HTERT RPE-1 (cell line): ENCODE measurements around the gene IGF1R.

Experiments
- in situ Hi-C: fragments of 300-500 bp; cut with MboI; formaldehyde crosslinking; loops from 4 replicates; pipeline ENCODE4 v1.14.3; 2020; ENCODE audit warnings: low sequenced_read_pairs

Gene IGF1R

DNA sequence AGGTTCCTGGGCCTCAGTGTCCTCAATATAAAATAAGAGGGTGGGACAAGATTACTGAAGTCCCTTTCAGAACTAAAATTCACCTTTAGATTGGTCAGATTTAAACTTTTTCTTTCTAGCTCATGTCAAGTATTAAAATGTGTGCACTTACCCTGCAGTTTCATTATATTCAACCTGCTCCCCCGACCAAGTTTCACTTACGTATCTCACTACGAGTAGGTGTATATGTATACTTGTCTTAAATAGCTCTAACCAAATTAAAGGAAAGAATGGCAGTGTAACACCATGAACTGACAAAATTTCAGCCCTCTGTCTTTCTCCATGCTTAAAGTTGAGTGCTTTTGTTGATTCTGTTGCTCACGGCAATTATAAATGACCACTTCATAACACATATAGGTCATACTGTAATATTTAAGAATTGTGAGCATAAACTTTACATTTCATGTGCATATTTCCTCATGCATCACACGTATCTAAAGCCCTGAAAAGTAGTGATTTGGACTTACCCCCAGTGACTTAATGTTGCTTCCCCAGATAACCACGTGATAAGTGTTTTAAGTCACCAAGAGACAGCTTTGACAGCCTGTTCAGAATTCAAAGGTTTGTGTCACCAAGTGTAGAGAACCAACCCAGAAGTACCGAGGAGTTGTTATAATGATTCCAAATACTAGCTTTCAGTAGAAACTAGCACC is 289.2 kb downstream of the IGF1R start:
- in situ Hi-C loops, result no loop called here

DNA sequence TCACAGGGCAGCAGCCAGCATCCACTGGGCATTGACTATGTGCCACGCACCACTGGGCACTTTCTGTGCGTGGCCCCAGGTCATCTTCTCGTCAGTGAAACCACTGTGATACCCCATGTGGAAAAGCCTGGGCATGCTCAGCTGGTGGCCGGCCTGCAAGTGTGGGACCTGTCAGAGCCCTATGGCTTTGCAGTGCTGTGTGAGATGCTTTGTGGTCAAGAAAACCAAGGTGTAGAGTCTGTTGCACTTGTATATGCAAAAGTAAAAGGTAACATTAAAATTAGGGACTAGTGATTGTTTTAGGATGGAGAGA is 289.7 kb downstream of the IGF1R start:
- in situ Hi-C loops, result no loop called here

DNA sequence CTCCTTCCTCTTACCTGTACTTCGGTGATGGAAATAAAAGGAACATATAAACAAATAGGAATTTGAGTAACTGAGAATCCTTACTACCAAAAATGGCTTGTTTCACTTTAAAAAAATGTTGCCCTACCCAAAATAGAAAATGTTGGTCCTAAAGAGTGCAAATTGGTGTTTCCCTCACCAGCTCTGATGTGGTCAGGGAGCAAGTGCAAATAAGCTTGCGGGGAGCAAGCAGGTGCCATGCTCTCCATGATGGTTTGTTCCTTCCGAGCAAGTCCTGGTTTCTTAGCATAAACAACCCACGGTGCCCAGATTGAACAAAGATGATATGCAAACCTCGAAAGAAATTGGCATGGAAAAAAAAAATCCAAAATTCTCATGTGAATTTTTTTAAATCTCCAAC is 290.5 kb downstream of the IGF1R start:
- in situ Hi-C loops, result no loop called here

DNA sequence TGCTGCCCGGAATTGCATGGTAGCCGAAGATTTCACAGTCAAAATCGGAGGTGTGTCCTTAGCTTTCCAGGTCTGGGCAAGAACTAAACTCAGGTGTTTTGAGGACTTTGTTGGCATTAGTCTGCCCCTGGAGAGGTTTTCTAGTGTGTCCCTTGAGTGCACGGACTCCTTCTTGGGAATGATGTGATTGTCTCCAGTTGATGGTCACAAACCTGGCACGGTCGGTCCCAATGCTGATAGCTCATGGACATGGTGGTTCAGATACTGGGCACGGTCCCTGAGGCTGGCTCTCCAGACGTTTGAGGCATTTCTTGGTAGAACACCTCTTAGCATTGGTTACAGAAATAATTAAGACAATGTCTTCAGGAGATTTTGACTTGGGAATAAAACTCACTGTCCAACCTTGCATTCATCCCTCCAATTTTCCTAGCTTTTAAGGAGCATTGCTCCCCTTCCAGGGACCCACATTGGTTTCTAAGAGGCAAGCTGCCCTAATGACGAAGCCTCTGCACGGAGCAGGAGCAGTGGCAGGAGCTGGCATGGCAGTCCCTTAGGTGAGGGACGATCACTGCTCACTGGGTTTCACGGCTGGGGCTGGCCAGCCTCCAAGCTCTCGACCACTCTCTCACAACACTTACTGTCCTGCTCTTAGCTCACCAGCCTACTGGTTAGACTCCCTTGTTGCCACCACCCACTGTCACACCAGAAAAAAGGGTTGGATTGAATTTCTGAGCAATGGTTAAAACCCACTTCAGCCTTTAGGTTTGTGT is 291.2 kb downstream of the IGF1R start:
- in situ Hi-C loops, result no loop called here

DNA sequence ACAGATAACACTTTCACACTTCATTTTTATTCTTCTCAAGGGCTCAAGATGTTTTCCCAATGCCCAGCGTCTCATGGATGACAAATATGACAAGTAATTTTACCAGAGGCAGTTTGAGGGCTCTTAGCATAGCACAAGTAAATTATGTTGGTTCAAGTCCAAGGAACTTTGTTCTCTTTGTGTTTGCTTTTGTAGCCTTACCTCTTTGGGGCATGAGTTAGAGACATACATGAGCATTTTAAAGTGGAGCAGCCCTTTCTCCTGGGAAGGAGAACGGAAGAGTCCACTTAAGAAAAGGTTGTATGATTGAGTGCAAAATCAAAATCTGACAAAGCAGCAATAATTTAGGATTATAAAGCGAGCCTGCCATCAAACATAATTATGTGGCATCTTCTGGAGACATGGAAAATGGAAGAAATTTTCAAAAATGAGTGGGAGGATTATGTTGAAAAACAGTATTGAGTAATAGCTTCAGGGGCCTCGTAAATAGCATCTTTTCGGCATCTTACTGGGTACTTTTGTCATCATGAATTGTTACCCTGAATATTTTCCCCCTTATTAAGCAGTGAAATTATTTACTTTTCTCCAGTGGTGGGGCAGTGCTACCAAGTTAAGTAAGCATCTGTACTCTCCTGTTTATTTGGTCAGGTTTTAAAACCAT is 293.4 kb downstream of the IGF1R start:
- in situ Hi-C loops, result no loop called here

DNA sequence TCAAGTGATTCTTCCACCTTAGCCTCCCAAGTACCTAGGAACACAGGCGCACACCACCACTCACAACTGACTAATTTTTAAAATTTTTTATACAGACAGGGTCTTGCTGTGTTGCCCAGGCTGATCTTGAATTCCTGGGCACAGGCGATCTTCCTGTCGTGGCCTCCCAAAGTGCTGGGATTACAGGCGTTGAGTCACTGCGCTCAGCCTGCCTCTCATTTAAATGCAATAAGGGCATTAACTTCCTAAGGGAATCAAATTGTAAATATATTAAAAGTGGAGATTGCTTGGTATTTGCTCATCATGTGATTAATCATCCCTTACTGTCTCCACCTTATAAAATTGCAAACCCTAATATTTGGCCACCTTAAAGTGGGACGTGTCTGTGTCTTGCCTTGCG is 294.1 kb downstream of the IGF1R start:
- in situ Hi-C loops, result no loop called here

DNA sequence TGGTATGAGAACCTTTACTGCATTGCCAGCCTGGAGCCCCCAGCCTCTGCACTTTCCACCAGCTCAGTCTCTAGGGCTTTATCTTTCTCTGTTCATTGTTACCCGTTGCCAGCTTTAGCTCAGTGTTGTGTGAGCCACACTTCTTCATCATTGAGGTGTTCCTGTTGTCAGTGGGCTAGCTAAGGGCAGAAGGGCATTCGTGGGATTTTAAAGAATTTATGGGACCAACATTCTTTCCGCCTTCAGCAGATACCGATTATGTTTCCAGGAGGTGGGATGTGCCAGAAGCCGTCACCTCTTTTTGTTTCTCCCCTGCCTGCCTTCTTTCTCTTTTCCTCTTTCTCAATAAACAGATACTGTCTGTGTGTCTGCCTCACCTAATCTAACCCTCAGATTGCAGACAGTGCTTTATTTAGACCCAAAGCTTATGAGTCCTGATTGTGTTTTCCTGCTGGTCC is 294.7 kb downstream of the IGF1R start:
- in situ Hi-C loops, result no loop called here

DNA sequence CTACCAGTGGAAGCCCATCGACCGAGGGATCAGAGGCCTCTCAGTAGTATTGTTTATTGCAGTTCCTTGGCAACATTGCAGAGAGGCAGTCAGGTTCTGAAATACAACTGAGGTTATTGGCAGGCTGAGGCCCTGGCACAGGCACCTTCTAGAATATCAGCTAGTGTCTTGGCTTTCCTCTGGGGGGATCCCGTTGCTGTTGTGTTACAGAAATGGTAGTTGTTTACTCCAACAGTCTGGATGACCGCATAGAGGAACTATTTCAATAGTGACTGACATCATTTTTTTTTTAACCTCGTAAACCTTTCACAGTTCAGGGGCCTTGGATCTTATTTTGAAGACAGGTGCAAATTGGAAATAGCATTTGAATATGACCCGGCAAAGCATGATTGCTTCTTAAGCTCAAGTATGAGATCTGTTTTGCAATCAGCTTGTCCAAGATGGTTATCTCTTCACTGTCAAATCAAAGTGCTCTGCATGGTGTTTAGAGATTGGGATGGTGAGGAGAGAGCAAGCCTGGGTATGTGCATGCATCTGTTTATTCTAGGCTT is 295.3 kb downstream of the IGF1R start:
- in situ Hi-C loops, result no loop called here

GRCh38 chr15:98946301-98947255 is 298.2 kb downstream of the IGF1R start:
- in situ Hi-C loops, result no loop called here

- in situ Hi-C loops, result no loop called here
Measured at GRCh38 chr15:98948456-98948855, 300.1 kb downstream of the IGF1R start.

DNA sequence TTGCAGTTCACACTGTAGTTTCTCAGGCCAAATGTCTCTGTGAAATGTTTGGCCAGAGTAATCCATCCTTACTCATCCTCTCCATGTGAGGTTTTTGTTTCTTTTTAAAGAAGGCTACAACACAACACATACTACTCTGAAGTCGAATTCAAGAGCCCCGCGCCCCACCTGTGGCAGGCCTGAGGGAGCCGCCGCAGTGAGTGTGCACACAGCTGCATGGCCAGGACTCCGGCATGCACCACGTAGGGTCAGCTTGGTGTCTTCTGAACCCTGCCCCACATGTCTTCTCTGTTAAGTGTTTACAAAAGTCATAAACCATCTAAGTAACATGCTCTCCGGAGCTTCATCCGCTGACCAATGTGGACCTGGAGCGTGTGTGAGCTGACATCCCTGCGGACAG is 300.6 kb downstream of the IGF1R start:
- in situ Hi-C loops, result no loop called here

DNA sequence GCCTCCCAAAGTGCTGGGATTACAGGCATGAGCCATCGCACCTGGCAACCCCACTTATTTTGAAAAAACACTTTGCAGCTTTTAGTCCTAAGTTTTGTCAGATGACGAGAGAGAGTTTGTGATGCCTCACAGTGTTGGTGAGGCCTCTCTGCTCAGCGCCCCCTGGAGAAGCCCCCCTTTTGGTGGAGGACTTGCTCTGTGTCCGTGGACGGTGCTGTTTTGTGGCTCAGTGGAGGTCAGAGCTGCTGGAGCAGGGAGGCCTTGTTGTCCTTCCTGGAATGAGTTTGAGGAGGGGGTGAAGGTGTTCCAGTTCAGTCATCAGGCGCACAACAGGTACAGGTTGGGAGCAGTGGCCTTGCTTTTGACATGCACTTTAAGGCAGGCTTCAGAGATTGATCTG is 301.3 kb downstream of the IGF1R start:
- in situ Hi-C loops, result no loop called here

GRCh38 chr15:98950248-98950647 is 301.9 kb downstream of the IGF1R start:
- in situ Hi-C loops, result no loop called here

DNA sequence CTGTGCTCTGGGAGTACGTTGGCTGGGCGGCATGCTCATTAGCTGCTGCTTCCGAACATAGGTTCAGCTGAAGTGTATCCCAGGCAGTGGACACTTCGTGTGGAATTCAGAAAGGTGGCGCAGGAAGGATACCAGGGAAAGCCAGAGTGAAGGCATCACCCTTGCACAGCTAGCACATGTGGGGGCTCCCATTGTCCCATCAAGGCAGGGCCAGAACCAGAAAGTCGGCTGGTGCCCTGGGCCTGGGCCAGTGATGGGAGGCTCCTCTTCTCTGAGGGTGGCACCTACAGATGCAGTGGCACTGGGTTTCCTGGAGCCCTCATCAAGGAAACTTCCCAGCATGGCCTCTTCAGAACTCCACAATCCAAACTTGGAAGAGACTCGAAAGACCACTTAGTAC is 302.7 kb downstream of the IGF1R start:
- in situ Hi-C loops, result no loop called here

GRCh38 chr15:98951493-98952320 is 303.4 kb downstream of the IGF1R start:
- in situ Hi-C loops, result no loop called here

DNA sequence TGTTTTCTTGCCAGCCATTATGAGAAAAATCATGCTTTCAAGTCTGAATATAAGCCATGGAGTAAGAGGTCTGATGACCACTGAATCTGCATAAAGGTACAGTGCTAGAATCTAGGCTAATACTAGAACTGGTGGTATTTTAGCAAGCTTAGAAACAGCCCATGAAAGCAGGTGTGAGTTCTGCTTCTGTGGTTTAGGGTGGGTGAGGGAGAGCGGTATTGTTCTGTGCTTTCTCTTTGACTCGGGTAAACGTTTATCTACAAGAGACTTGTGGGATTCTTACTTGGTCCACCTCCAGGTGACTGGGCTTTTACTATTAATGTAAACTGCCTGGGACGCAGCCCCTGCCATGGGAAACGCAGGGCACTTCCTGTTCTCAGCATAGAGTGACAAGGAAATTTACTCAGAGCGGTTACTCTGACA is 304.1 kb downstream of the IGF1R start:
- in situ Hi-C loops, result no loop called here

DNA sequence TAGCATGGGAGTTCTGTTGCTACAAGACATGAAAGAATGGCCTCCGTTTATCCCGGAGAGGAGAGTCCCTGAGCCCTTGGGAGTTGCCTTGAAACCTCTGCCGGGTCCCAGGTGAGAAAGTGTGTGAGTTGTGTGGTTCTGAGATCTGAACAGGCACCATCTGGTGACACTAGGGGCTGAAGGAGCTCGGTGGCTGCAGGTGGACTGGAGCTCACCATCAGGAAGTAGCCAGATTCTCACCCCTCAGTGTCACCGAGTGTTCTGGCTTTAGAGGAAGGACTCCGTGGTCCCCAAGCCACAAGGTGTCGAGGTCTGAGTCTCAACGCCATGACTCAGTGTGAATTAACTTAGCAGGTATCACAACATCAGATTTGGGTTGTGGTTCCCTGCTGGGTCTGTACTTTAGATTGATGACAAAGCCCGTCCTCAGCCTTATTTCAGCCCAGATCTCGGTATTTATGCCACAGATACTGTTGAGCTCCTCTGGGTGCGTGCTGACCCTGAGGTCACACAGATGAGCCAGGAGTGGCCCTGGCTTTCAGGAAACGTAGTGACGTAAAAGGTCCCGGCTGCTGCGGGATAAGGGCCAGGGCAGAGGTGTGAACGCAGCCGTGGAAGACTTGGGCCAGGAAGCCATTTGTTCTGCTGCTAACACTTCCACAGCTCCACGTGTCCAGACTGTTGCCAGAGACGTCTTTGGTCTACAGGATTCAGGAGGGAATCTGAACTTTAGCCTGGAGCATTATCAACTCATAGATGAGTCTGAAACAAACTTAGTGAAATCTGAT is 304.9 kb downstream of the IGF1R start:
- in situ Hi-C loops, result no loop called here

GRCh38 chr15:98953968-98954367 is 305.6 kb downstream of the IGF1R start:
- in situ Hi-C loops, result no loop called here

- in situ Hi-C loops, result no loop called here
Measured at GRCh38 chr15:98954411-98954810, 306.1 kb downstream of the IGF1R start.
